Trophoblast cell (in vitro differentiated cells and primary cell): ENCODE data around the gene PHLPP1.

Experiments
- DNase-seq, 2 donors: peaks; one replicate each; pipeline ENCODE4 v3.0.0-alpha.2; 2016
- H2AFZ ChIP-seq: 2 replicates; pipeline ENCODE4 v1.6.1; 2013; ENCODE audit warnings: low read length, moderate library complexity, mild to moderate bottlenecking; ENCODE audit not compliant: insufficient read depth, poor library complexity
- H2AK5ac ChIP-seq: 2 replicates; pipeline ENCODE4 v1.6.1; 2013; ENCODE audit warnings: mild to moderate bottlenecking, low read length
- H2BK120ac ChIP-seq: 2 replicates; pipeline ENCODE4 v1.6.1; 2013; ENCODE audit warnings: low read length, mild to moderate bottlenecking, moderate library complexity; ENCODE audit not compliant: insufficient read depth, poor library complexity
- H2BK12ac ChIP-seq: 2 replicates; pipeline ENCODE4 v1.6.1; 2013; ENCODE audit warnings: mild to moderate bottlenecking, low read length, moderate library complexity
- H2BK5ac ChIP-seq: 2 replicates; pipeline ENCODE4 v1.6.1; 2013; ENCODE audit warnings: low read length, low read depth, moderate library complexity, mild to moderate bottlenecking; ENCODE audit not compliant: poor library complexity
- H3K14ac ChIP-seq: 2 replicates; pipeline ENCODE4 v1.6.1; 2013; ENCODE audit warnings: mild to moderate bottlenecking, low read length
- H3K18ac ChIP-seq: 2 replicates; pipeline ENCODE4 v1.6.1; 2013; ENCODE audit warnings: mild to moderate bottlenecking, low read length
- H3K23ac ChIP-seq: 2 replicates; pipeline ENCODE4 v1.6.1; 2013; ENCODE audit warnings: low read length
- H3K27ac ChIP-seq: 2 replicates; pipeline ENCODE4 v1.5.1; 2013; ENCODE audit warnings: low read depth, mild to moderate bottlenecking, inconsistent platforms, low read length, moderate library complexity
- H3K27me3 ChIP-seq: 2 replicates; pipeline ENCODE4 v1.6.1; 2013; ENCODE audit warnings: inconsistent platforms, mild to moderate bottlenecking, low read length, moderate library complexity; ENCODE audit not compliant: insufficient read depth
- H3K36me3 ChIP-seq, 2 experiments: 1 replicate in 1 of 2; 2 replicates in 1 of 2; pipeline ENCODE4 v1.6.1; 2013; ENCODE audit warnings: low read length in 2 of 2, mild to moderate bottlenecking in 2 of 2, moderate library complexity in 1 of 2; ENCODE audit not compliant: insufficient read depth in 2 of 2, control insufficient read depth in 1 of 2
- H3K4ac ChIP-seq: 2 replicates; pipeline ENCODE4 v1.6.1; 2013; ENCODE audit warnings: low read depth, mild to moderate bottlenecking, low read length, moderate library complexity
- H3K4me1 ChIP-seq, 2 experiments: 1 replicate in 1 of 2; 2 replicates in 1 of 2; pipeline ENCODE4 v1.6.1; 2013; ENCODE audit warnings: low read length in 2 of 2, mild to moderate bottlenecking in 2 of 2, moderate library complexity in 1 of 2; ENCODE audit not compliant: insufficient read depth in 2 of 2, control insufficient read depth in 1 of 2
- H3K4me2 ChIP-seq: 2 replicates; pipeline ENCODE4 v1.6.1; 2013; ENCODE audit warnings: inconsistent platforms, mild to moderate bottlenecking, low read length, moderate library complexity
- H3K4me3 ChIP-seq: 2 replicates; pipeline ENCODE4 v1.5.1; 2013; ENCODE audit warnings: mild to moderate bottlenecking, low read depth, low read length, inconsistent platforms
- H3K79me1 ChIP-seq: one replicate; pipeline ENCODE4 v1.6.1; 2013; ENCODE audit warnings: low read length
- H3K79me2 ChIP-seq: 2 replicates; pipeline ENCODE4 v1.6.1; 2013; ENCODE audit warnings: low read length, mild to moderate bottlenecking; ENCODE audit not compliant: control insufficient read depth, insufficient read depth, poor library complexity
- H3K9ac ChIP-seq: 2 replicates; pipeline ENCODE4 v1.6.1; 2013; ENCODE audit warnings: mild to moderate bottlenecking, low read length
- H3K9me3 ChIP-seq: 2 replicates; pipeline ENCODE4 v1.6.1; 2013; ENCODE audit warnings: low read depth, mild to moderate bottlenecking, control low read depth, inconsistent platforms, low read length; ENCODE audit not compliant: insufficient read depth
- H4K12ac ChIP-seq: 2 replicates; pipeline ENCODE4 v1.6.1; 2013; ENCODE audit warnings: low read depth, mild to moderate bottlenecking, low read length, moderate library complexity
- H4K8ac ChIP-seq: 2 replicates; pipeline ENCODE4 v1.6.1; 2013; ENCODE audit warnings: low read depth, mild to moderate bottlenecking, low read length, moderate library complexity
- H4K91ac ChIP-seq: one replicate; pipeline ENCODE4 v1.6.1; 2013; ENCODE audit warnings: low read depth, mild to moderate bottlenecking, low read length, moderate library complexity
- WGBS: extraction: QIAGEN DNeasy Blood & Tissue Kit; methylation state at CpG from one replicate; pipeline ENCODE4 v1.1.7; 2013; ENCODE audit warnings: missing lambda C conversion rate; ENCODE audit not compliant: insufficient read length, insufficient coverage; ENCODE audit errors: extremely low coverage; 5-methylcytosine and 5-hydroxymethylcytosine counted together

The PHLPP1 gene

DNA sequence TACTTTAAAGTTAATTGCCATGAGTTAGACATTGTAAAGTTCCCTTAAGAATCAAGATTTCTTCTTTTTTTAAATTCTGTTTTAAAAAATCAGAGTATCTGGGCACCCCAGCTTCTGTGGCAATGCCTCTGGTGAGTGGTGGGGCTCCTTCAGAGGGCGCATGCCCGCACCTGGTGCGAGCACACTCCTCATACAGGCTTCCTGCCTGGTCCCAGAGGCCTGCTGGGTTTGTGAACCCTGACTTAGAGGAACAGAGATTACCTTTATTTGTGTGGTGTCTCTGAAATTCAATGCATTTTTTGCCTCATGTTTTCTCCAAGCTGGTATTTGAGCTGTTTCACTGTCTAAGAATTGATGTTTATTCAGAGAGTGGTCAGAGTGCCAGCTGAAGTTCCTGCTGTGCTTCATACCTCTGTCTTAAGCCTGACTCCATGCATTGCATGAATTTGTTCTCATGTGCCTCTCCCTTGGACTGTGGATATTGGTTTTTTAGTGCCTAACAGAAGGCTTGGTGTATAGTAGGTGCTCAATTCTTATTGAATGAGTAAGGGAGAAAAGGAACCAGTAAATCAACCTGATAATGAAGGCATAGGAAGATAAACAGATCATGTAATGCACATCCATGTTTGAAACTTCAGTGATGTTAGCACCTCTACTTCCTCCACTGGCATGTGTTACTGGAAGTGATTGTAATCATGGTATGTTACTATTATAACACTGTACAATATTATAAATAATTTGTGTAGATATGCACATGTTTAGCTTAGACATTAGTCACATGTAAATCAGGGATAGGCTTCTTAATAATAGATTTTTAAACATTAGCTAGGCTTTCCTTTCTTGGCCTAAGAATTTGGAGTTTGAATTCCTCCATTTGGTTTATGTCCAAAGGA is 29.0 kb downstream of the PHLPP1 start:
- Histone ChIP-seq H2AK5ac (no peak overlapping the region), H2BK120ac (no peak overlapping the region), H3K9ac (no peak overlapping the region), H2BK5ac (no peak overlapping the region), H4K8ac (no peak overlapping the region), H3K4me3 (no peak overlapping the region), H4K12ac (no peak overlapping the region), H3K18ac (peak overlapping the region; percentile 66), H3K4me1 (peaks cover 0 to 2% of the 10 kb centered on the region in 2 experiments), H3K79me2 (peaks cover 2% of the 10 kb centered on the region), H3K27ac (no peak overlapping the region), H3K14ac (peak overlapping the region; percentile 20), H2BK12ac (no peak overlapping the region), H3K79me1 (no peaks in the 10 kb centered on the region), H4K91ac (no peak overlapping the region), H3K36me3 (no peaks in the 10 kb centered on the region), H2AFZ (no peak overlapping the region), H3K4me2 (no peak overlapping the region), H3K23ac (no peak overlapping the region), H3K27me3 (no peaks in the 10 kb centered on the region), H3K9me3 (no peaks in the 10 kb centered on the region), H3K4ac (peak overlapping the region; percentile 80)
- no CpG with 5 or more reads among the region's 3 CpGs for WGBS
- DNase-seq: peak; percentile 80 to 94

DNA sequence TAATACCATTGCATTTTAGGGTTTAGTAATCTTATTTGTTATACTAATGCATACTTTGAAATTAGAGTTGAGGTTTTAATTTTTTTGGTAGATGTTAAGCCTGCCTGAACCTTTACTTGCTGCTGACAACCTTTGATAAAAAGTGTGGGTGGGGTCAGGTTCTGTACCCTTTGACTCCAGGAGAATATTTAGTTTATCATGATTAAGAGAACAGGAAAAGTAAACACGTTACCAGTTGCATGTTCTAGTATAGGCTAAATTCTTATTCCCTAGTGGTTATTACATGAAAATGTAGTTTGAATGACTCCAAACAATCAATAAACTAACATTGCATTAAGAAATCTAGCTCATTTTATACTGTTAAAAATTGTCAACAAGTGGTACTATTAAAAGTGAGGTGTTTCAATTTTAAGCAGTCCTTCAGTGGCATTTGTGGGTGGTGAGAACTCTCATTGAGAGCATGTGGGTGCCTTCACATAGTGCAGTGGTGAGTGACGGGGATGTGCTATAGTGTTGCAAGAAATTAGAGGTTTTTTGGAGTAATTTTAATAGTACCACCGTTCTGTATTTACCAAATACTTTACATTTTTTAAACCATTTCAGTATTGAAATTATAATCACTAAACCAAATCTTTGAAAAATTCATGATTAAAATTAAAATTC is 29.9 kb downstream of the PHLPP1 start:
- no peak overlapping the region for H3K4me2 ChIP-seq
- no peak overlapping the region for H2BK5ac ChIP-seq
- no peaks in the 10 kb centered on the region for H3K9me3 ChIP-seq
- peaks cover 0 to 2% of the 10 kb centered on the region in 2 experiments for H3K4me1 ChIP-seq
- no peak overlapping the region for H3K4ac ChIP-seq
- H3K79me2 ChIP-seq: peaks cover 5% of the 10 kb centered on the region
- no peak overlapping the region for H3K27ac ChIP-seq
- H3K79me1 ChIP-seq: no peaks in the 10 kb centered on the region
- H3K4me3 ChIP-seq: no peak overlapping the region
- H3K14ac ChIP-seq: no peak overlapping the region
- H3K27me3 ChIP-seq: no peaks in the 10 kb centered on the region
- no peak overlapping the region for H4K12ac ChIP-seq
- no peak overlapping the region for H2BK12ac ChIP-seq
- H2BK120ac ChIP-seq: no peak overlapping the region
- no peak overlapping the region for H2AK5ac ChIP-seq
- H3K18ac ChIP-seq: no peak overlapping the region
- peak; percentile 23 to 59 for DNase-seq
- H3K23ac ChIP-seq: no peak overlapping the region
- H2AFZ ChIP-seq: no peak overlapping the region
- no peak overlapping the region for H4K8ac ChIP-seq
- H4K91ac ChIP-seq: no peak overlapping the region
- H3K36me3 ChIP-seq: no peaks in the 10 kb centered on the region
- no CpG with 5 or more reads among the region's 3 CpGs for WGBS
- no peak overlapping the region for H3K9ac ChIP-seq

DNA sequence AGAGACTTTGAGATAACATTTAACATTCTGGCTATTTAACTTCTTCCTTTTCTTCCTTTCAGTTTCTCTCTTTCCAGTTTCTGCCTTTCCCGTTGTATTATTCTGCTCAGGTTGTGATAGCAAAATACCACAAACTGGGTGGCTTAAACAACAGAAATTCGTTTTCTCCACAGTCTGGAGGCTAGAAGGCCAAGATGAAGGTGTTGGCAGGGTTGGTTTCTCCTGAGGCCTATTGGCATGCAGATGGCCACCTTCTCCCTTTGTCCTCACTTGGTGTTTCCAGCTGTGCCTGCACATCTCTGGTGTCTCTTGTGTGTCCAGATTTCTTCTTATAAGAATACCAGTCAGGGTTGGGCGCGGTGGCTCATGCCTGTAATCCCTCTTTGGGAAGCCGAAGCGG is 34.0 kb downstream of the PHLPP1 start:
- no peak overlapping the region for H3K27ac ChIP-seq
- no peaks in the 10 kb centered on the region for H3K27me3 ChIP-seq
- no peak for DNase-seq
- H4K12ac ChIP-seq: no peak overlapping the region
- WGBS: no CpG with 5 or more reads among the region's 6 CpGs
- no peaks in the 10 kb centered on the region for H3K9me3 ChIP-seq
- H3K4ac ChIP-seq: peak overlapping the region; percentile 72
- no peak overlapping the region for H2BK120ac ChIP-seq
- H3K18ac ChIP-seq: peak overlapping the region; percentile 78
- H3K4me3 ChIP-seq: no peak overlapping the region
- H4K8ac ChIP-seq: peak overlapping the region; percentile 19
- H3K4me2 ChIP-seq: no peak overlapping the region
- H3K14ac ChIP-seq: no peak overlapping the region
- peaks cover 10% of the 10 kb centered on the region for H3K79me2 ChIP-seq
- H3K23ac ChIP-seq: no peak overlapping the region
- peaks cover 6 to 10% of the 10 kb centered on the region in 2 experiments for H3K4me1 ChIP-seq
- H2BK5ac ChIP-seq: no peak overlapping the region
- H4K91ac ChIP-seq: no peak overlapping the region
- H2AFZ ChIP-seq: no peak overlapping the region
- H3K9ac ChIP-seq: no peak overlapping the region
- H3K79me1 ChIP-seq: peaks cover 2% of the 10 kb centered on the region
- no peaks in the 10 kb centered on the region for H3K36me3 ChIP-seq
- no peak overlapping the region for H2AK5ac ChIP-seq
- no peak overlapping the region for H2BK12ac ChIP-seq

DNA sequence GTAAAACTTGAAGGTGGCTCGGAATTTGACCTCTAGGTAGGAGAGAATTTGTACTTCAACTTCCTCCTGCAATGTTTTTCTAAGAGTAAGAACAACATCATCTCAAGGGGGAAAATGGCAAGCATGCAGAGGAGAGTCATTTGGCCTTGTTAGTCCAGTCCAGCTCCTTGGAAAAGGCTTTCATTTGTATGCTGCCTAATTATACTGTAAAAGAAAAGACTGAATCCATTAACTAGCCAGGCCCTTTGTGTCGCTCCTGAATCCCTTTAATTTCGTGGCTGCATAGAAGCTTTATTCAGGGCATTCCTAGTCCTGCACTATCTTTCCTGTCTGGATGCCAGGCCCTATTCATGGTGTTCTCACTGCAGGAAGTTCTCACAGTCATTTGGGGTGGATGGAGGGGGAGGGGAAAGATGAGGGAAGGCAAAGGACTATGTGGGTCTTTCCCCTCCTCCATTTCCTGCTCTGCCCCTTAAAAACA is 36.0 kb downstream of the PHLPP1 start:
- Histone ChIP-seq H3K18ac (no peak overlapping the region), H4K8ac (no peak overlapping the region), H3K9ac (no peak overlapping the region), H3K23ac (no peak overlapping the region), H3K4ac (no peak overlapping the region), H3K4me2 (peak overlapping the region; percentile 27), H3K36me3 (no peaks in the 10 kb centered on the region), H2BK120ac (no peak overlapping the region), H3K79me2 (peaks cover 10% of the 10 kb centered on the region), H2AFZ (no peak overlapping the region), H3K4me3 (no peak overlapping the region), H3K14ac (no peak overlapping the region), H3K27me3 (no peaks in the 10 kb centered on the region), H4K91ac (no peak overlapping the region), H3K9me3 (no peaks in the 10 kb centered on the region), H4K12ac (no peak overlapping the region), H2BK12ac (no peak overlapping the region), H2BK5ac (no peak overlapping the region), H3K4me1 (peaks cover 6 to 10% of the 10 kb centered on the region in 2 experiments), H3K27ac (peak overlapping the region; percentile 20), H2AK5ac (no peak overlapping the region), H3K79me1 (peaks cover 2% of the 10 kb centered on the region)
- DNase-seq: no peak
- no CpG with 5 or more reads among the region's 3 CpGs for WGBS
